ENCODE results near the gene STAG2.
A peak's percentile ranks its signal among the peaks of the same experiment; 100 is the strongest.

Gene STAG2

GRCh38 chrX:123994730-123995129, 33.2 kb downstream of the STAG2 start:
- no peak for TF ChIP-seq CTCF (IDR thresholded peaks at IDR 0.05; ENCODE audit: low read depth, low read length)
- no peak for TF ChIP-seq EZH2phosphoT487 (IDR thresholded peaks at IDR 0.05; ENCODE audit: low read depth)
- H3K4me2 ChIP-seq (ENCODE audit: low read length): no peak overlapping the region
- no peaks in the 10 kb centered on the region for H3K9me3 ChIP-seq (ENCODE audit: insufficient read depth, low read length)
- no peak overlapping the region for H2AFZ ChIP-seq (ENCODE audit: low read depth, low read length)
- H3K79me2 ChIP-seq (ENCODE audit: low read length): peaks cover 98% of the 10 kb centered on the region
- no peak overlapping the region for H3K9ac ChIP-seq (ENCODE audit: low read length)
- H3K36me3 ChIP-seq (replicated peaks; ENCODE audit: low read depth, low read length): peaks cover 3% of the 10 kb centered on the region
- H3K27me3 ChIP-seq (ENCODE audit: low read depth, low read length): no peaks in the 10 kb centered on the region
- H3K27ac ChIP-seq (ENCODE audit: low read length): no peak overlapping the region
- no peaks in the 10 kb centered on the region for H3K4me1 ChIP-seq (ENCODE audit: low read length)
- no peak overlapping the region for H3K4me3 ChIP-seq (ENCODE audit: low read length)
- H4K20me1 ChIP-seq (ENCODE audit: insufficient read depth, low read length): peaks cover 83% of the 10 kb centered on the region

- H3K27me3 ChIP-seq (ENCODE audit: low read depth, low read length): no peaks in the 10 kb centered on the region
- no peak overlapping the region for H3K27ac ChIP-seq (ENCODE audit: low read length)
- H3K36me3 ChIP-seq (replicated peaks; ENCODE audit: low read depth, low read length): peaks cover under 1% of the 10 kb centered on the region
- no peak overlapping the region for H3K4me2 ChIP-seq (ENCODE audit: low read length)
- H3K9me3 ChIP-seq (ENCODE audit: insufficient read depth, low read length): no peaks in the 10 kb centered on the region
- H3K79me2 ChIP-seq (ENCODE audit: low read length): peaks cover 97% of the 10 kb centered on the region
- H3K9ac ChIP-seq (ENCODE audit: low read length): no peak overlapping the region
- H3K4me1 ChIP-seq (ENCODE audit: low read length): peaks cover 19% of the 10 kb centered on the region
- TF ChIP-seq EZH2phosphoT487 (IDR thresholded peaks at IDR 0.05; ENCODE audit: low read depth) (no peak), CTCF (IDR thresholded peaks at IDR 0.05; ENCODE audit: low read depth, low read length) (no peak)
- H2AFZ ChIP-seq (ENCODE audit: low read depth, low read length): no peak overlapping the region
- no peak overlapping the region for H3K4me3 ChIP-seq (ENCODE audit: low read length)
- H4K20me1 ChIP-seq (ENCODE audit: insufficient read depth, low read length): peaks cover 76% of the 10 kb centered on the region
Observed at GRCh38 chrX:124001581-124001980, 40.1 kb downstream of the STAG2 start.

- Histone ChIP-seq H3K4me1 (ENCODE audit: low read length) (peaks cover 32% of the 10 kb centered on the region), H3K27ac (ENCODE audit: low read length) (no peak overlapping the region), H3K79me2 (ENCODE audit: low read length) (peaks cover 93% of the 10 kb centered on the region), H3K9me3 (ENCODE audit: insufficient read depth, low read length) (no peaks in the 10 kb centered on the region), H3K4me3 (ENCODE audit: low read length) (no peak overlapping the region), H3K4me2 (ENCODE audit: low read length) (no peak overlapping the region), H2AFZ (ENCODE audit: low read depth, low read length) (no peak overlapping the region), H3K36me3 (replicated peaks; ENCODE audit: low read depth, low read length) (no peaks in the 10 kb centered on the region), H4K20me1 (ENCODE audit: insufficient read depth, low read length) (peaks cover 80% of the 10 kb centered on the region), H3K9ac (ENCODE audit: low read length) (no peak overlapping the region), H3K27me3 (ENCODE audit: low read depth, low read length) (no peaks in the 10 kb centered on the region)
- TF ChIP-seq EZH2phosphoT487 (IDR thresholded peaks at IDR 0.05; ENCODE audit: low read depth) (no peak), CTCF (IDR thresholded peaks at IDR 0.05; ENCODE audit: low read depth, low read length) (no peak)
Observed at GRCh38 chrX:124005228-124005627, 43.7 kb downstream of the STAG2 start.

GRCh38 chrX:124010157-124010556, 48.7 kb downstream of the STAG2 start:
- Histone ChIP-seq H3K27ac (ENCODE audit: low read length) (no peak overlapping the region; the same call in 1 of the 2 replicates), H3K79me2 (ENCODE audit: low read length) (peaks cover 95% of the 10 kb centered on the region), H3K4me2 (ENCODE audit: low read length) (peak overlapping the region; percentile 59), H3K4me3 (ENCODE audit: low read length) (peak overlapping the region; percentile 24; the same call in 1 of the 2 replicates), H3K9me3 (ENCODE audit: insufficient read depth, low read length) (no peaks in the 10 kb centered on the region), H4K20me1 (ENCODE audit: insufficient read depth, low read length) (peaks cover 86% of the 10 kb centered on the region), H3K9ac (ENCODE audit: low read length) (no peak overlapping the region), H3K4me1 (ENCODE audit: low read length) (peaks cover 27% of the 10 kb centered on the region), H3K27me3 (ENCODE audit: low read depth, low read length) (no peaks in the 10 kb centered on the region), H3K36me3 (replicated peaks; ENCODE audit: low read depth, low read length) (no peaks in the 10 kb centered on the region), H2AFZ (ENCODE audit: low read depth, low read length) (no peak overlapping the region)
- TF ChIP-seq CTCF (IDR thresholded peaks at IDR 0.05; ENCODE audit: low read depth, low read length) (no peak), EZH2phosphoT487 (IDR thresholded peaks at IDR 0.05; ENCODE audit: low read depth) (no peak)
